Activated CD4-positive, alpha-beta memory T cell treated with anti-CD3 and anti-CD28 coated beads, Interleukin-2, amount 10 ng/mL, durations not matched to agents 7 days and 5 days (primary cell): ENCODE measurements around the gene APBB2. TPM values are rescaled to one million over a fixed set of nuclear protein-coding genes. Genes with fewer than 3 reads are reported as not detected.

Experiments used
- CTCF ChIA-PET: fragments of 350-600 bp; sonication (Branson Sonifier 250); formaldehyde crosslinking; loops from one replicate; lab custom pipeline; 2021; ENCODE audit warnings: antibody characterized with exemption, inconsistent platforms; lab: Charles Lee
- POLR2A ChIA-PET: fragments of 350-600 bp; sonication (Branson Sonifier 250); formaldehyde crosslinking; loops from one replicate; lab custom pipeline; 2021; ENCODE audit warnings: antibody characterized with exemption; lab: Charles Lee
- DNase-seq: peaks from one replicate; pipeline ENCODE4 v3.0.0-alpha.2; 2020
- H3K27ac Mint-ChIP-seq: one replicate; pipeline ENCODE4 v1.8.0; 2021; ENCODE audit warnings: mild to moderate bottlenecking, mixed read lengths
- H3K27me3 Mint-ChIP-seq: one replicate; pipeline ENCODE4 v1.8.0; 2021; ENCODE audit warnings: mixed read lengths
- H3K36me3 Mint-ChIP-seq: one replicate; pipeline ENCODE4 v1.8.0; 2021; ENCODE audit warnings: low read depth, mixed read lengths
- H3K4me1 Mint-ChIP-seq: one replicate; pipeline ENCODE4 v1.8.0; 2021; ENCODE audit warnings: mixed read lengths
- H3K4me3 Mint-ChIP-seq: one replicate; pipeline ENCODE4 v1.8.0; 2021; ENCODE audit warnings: mild to moderate bottlenecking, mixed read lengths
- H3K9me3 Mint-ChIP-seq: one replicate; pipeline ENCODE4 v1.8.0; 2021; ENCODE audit warnings: mixed read lengths
- total RNA-seq, 2 experiments: library from RNA; stranded (reverse); gene quantifications; one replicate each; pipeline ENCODE4 v1.2.3, GENCODE V29; 2021

APBB2 gene
- total RNA-seq, 2 experiments from 2014 or later = 0.75 to 1.3 TPM

DNA sequence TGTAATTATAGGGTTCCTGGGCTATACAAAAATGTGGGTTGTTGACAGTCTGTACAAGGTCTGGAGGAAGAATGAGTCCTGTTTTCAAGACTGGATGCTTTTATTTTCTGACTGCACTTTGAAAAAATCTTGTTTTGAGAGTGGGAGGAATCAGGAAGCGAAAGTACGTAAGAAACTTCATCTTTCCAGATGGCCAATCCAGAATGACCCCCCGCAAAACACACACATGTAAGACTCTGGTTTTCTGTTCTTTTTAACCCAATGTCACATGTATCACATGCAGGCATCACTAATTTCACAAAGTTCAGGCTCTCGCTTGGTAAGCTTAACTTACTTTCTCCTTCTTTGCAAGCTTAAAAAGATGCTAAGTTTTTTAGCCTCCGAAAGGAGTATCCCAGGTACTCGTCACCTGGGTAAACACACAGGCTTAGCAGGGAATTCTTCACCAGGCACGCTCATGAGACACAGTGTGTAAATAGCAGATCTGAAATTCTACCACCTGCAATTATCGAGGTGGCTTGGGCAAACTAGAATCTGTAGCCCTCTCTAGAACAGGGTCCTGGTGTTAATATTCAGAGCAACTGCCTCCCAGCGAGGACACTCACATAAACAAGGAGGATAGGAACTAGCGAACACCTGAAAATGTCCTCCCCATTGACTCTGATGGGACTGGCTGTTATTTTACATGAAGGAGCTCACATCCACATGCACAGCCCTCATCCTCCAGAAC is 373.9 kb downstream of the APBB2 start:
- Mint-ChIP-seq H3K4me1 (peaks cover 5% of the 10 kb centered on the region), H3K4me3 (no peak overlapping the region), H3K27me3 (peaks cover 12% of the 10 kb centered on the region), H3K36me3 (no peaks in the 10 kb centered on the region), H3K27ac (no peak overlapping the region), H3K9me3 (no peaks in the 10 kb centered on the region)
- ChIA-PET POLR2A (interaction anchor here (0.6 kb wide), 1 partner anchor 1208 kb away, joined by 4 read pairs; no protein-coding TSS in a partner anchor), CTCF (interaction anchor here (0.8 to 1.8 kb wide), 25 partner anchors 9 to 600 kb away, joined by 3 to 19 read pairs (median 4); no protein-coding TSS in a partner anchor)
- no peak for DNase-seq

- CTCF ChIA-PET = no interaction called here
- no peak for DNase-seq
Observed at GRCh38 chr4:40838742-40839141, 375.6 kb downstream of the APBB2 start.

DNA sequence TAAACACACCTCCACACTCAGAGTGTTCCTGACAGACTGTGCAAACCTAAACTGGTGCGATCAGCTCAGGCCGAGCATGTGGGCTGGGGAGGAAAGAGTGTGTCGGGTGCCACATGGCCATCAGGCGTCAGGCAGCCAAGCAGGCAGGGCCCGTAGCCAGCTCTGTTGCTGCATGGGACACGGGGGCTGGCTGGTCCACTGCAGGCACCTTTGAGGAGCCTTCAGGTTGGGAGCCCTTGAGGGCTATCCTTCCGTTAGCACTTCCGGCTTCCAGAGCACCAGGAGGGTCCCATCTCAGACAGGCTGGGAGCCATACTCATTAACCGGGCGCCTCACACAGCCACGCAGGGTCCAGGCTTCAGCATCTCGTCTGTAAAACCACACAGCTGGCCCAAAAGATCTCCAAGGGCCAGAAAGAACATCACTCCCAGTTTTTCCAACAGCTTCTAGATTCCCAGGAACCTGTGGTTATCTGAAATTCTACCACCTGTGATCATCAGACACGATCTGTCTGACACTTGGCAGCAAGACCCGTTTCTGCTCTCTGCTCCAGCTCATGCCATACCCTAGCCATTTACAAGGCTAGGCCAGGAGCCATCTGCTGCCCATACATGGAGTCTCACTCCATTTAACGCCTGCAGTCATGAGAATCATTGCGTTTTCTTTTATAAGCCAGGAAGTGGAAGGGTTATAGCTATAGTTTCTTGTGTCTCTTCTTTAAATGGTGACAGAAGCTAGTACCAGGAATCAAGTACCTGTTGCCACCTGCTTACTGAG is 377.1 kb downstream of the APBB2 start:
- H3K27me3 Mint-ChIP-seq = peaks cover 9% of the 10 kb centered on the region
- POLR2A ChIA-PET = no interaction called here
- CTCF ChIA-PET = interaction anchor here (1.0 kb wide), 1 partner anchor 13 kb away, joined by 3 read pairs; no protein-coding TSS in a partner anchor

More at GRCh38 chr4:40838742-40839141, 375.6 kb downstream of the APBB2 start:
- H3K27ac Mint-ChIP-seq = no peak overlapping the region
- H3K9me3 Mint-ChIP-seq = no peaks in the 10 kb centered on the region
- H3K36me3 Mint-ChIP-seq = no peaks in the 10 kb centered on the region
- peaks cover 5% of the 10 kb centered on the region for H3K4me1 Mint-ChIP-seq
- peaks cover 12% of the 10 kb centered on the region for H3K27me3 Mint-ChIP-seq
- POLR2A ChIA-PET = no interaction called here
- H3K4me3 Mint-ChIP-seq = no peak overlapping the region

DNA sequence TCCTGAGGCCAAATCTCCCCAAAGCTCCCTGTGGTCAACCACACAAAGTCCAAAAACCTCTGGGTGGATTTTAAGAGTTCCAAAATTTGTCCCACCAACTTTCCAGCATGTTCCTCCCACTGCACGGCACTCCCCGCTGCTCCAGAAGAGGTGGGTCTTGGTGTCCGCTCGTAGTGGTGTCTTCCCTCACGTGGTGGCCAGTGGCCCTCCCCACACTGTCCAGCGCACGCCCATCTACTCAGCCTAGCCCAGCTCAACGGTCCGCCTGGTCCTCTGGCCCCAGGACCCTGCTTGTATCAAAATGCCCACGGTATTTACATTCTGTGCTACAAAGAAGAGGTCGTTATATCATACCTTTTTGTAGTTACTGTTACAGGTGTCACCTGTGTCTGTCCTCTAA is 381.1 kb downstream of the APBB2 start:
- no peaks in the 10 kb centered on the region for H3K9me3 Mint-ChIP-seq
- CTCF ChIA-PET = no interaction called here
- no peak overlapping the region for H3K27ac Mint-ChIP-seq
- no peak for DNase-seq
- no peak overlapping the region for H3K4me3 Mint-ChIP-seq
- POLR2A ChIA-PET = no interaction called here
- H3K27me3 Mint-ChIP-seq = peaks cover 2% of the 10 kb centered on the region
- H3K36me3 Mint-ChIP-seq = no peaks in the 10 kb centered on the region
- H3K4me1 Mint-ChIP-seq = no peaks in the 10 kb centered on the region

More for the DNA sequence above, 377.1 kb downstream of the APBB2 start:
- Mint-ChIP-seq H3K4me1 (peaks cover 5% of the 10 kb centered on the region), H3K9me3 (no peaks in the 10 kb centered on the region), H3K27ac (no peak overlapping the region), H3K4me3 (no peak overlapping the region), H3K36me3 (no peaks in the 10 kb centered on the region)
- DNase-seq = no peak

DNA sequence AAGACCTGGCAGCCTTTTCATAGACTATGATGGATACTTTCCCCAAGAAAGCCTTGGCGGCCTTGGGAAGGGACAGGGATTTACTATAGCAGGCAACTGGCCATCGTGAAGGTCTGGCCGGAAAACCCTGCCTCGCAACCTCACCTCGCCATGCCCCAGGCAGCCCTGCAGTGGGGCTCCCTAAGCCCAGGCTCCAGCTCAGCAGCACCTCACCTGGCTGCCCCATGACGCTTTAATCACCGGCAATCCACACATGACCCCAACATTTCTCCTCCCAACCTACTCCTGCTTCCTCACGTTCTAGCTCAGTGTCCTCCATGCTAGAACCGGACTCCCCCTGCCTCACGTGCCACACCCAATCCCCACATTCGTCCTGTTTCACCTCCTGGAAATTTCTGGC is 382.2 kb downstream of the APBB2 start:
- H3K4me3 Mint-ChIP-seq = no peak overlapping the region
- ChIA-PET CTCF (interaction anchor here (4.1 kb wide), 1 partner anchor 9 kb away, joined by 19 read pairs; no protein-coding TSS in a partner anchor), POLR2A (no interaction called here)
- peaks cover 2% of the 10 kb centered on the region for H3K27me3 Mint-ChIP-seq
- no peak for DNase-seq
- H3K27ac Mint-ChIP-seq = no peak overlapping the region
- no peaks in the 10 kb centered on the region for H3K9me3 Mint-ChIP-seq
- no peaks in the 10 kb centered on the region for H3K36me3 Mint-ChIP-seq
- no peaks in the 10 kb centered on the region for H3K4me1 Mint-ChIP-seq

DNA sequence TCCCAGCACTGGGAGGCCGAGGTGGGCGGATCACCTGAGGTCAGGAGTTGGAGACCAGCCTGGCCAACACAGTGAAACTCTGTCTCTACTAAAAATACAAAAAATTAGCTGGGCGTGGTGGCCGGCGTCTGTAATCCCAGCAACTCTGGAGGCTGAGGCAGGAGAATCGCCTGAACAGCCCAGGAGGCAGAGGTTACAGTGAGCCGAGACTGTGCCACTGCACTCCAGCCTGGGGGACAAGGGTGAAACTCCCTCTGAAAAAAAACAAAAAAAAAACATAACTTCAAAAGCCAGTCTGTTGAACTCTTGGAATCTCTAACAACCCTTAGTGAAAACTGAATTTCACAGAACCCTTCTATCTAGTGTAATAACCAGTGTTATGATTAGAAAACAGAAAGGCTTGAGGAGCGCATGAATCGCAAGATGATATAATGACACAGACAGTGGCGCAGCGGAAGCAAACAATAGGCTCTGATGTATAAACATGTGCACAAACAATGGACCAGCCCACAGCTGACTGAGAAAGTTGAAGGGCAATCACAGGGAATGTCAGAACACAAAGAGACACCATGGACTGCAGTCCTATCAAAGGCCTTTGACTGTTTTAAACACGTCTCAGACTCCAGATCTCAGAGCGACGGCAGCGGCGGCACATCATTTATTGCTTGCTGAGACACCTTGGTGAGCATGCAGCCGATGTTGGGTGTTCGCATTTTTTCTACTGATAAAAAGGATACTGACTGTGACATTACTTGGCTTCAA is 383.0 kb downstream of the APBB2 start:
- H3K27ac Mint-ChIP-seq = no peak overlapping the region
- POLR2A ChIA-PET = no interaction called here
- H3K4me1 Mint-ChIP-seq = no peaks in the 10 kb centered on the region
- peaks cover 2% of the 10 kb centered on the region for H3K27me3 Mint-ChIP-seq
- DNase-seq = no peak
- no peaks in the 10 kb centered on the region for H3K9me3 Mint-ChIP-seq
- H3K4me3 Mint-ChIP-seq = no peak overlapping the region
- CTCF ChIA-PET = interaction anchor here (1.0 to 4.1 kb wide), 2 partner anchors 9 to 12 kb away, joined by 3 to 19 read pairs; no protein-coding TSS in a partner anchor
- no peaks in the 10 kb centered on the region for H3K36me3 Mint-ChIP-seq

- CTCF ChIA-PET = interaction anchor here (4.1 kb wide), 1 partner anchor 11 kb away, joined by 19 read pairs; no protein-coding TSS in a partner anchor
- peaks cover 2% of the 10 kb centered on the region for H3K27me3 Mint-ChIP-seq
- H3K27ac Mint-ChIP-seq = no peak overlapping the region
- H3K36me3 Mint-ChIP-seq = no peaks in the 10 kb centered on the region
- H3K9me3 Mint-ChIP-seq = no peaks in the 10 kb centered on the region
- no peaks in the 10 kb centered on the region for H3K4me1 Mint-ChIP-seq
- H3K4me3 Mint-ChIP-seq = no peak overlapping the region
- POLR2A ChIA-PET = no interaction called here
- no peak for DNase-seq
Observed at GRCh38 chr4:40829586-40829985, 384.8 kb downstream of the APBB2 start.

DNA sequence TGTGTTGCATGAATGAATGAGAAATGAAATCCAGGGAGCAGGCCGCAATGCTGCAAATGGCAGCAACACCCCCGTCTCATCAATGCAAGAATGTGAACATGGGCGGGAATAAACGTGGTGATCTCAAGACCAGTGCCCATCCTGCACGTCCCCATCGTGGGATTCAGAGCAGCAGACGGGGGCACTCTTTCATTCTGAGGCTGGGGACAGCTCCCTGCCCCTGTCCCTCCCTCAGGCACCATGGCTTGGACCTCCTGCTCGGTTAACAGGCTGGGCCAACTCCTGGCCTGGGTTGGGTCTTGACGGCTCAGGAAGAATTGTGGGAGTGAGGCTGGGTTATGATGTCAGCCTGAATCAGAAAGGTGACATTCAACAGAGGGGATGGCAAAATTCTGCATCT is 385.7 kb downstream of the APBB2 start:
- POLR2A ChIA-PET = no interaction called here
- H3K9me3 Mint-ChIP-seq = no peaks in the 10 kb centered on the region
- H3K4me1 Mint-ChIP-seq = no peaks in the 10 kb centered on the region
- no peak overlapping the region for H3K27ac Mint-ChIP-seq
- peaks cover 2% of the 10 kb centered on the region for H3K27me3 Mint-ChIP-seq
- no peaks in the 10 kb centered on the region for H3K36me3 Mint-ChIP-seq
- H3K4me3 Mint-ChIP-seq = no peak overlapping the region
- no peak for DNase-seq
- CTCF ChIA-PET = no interaction called here

DNA sequence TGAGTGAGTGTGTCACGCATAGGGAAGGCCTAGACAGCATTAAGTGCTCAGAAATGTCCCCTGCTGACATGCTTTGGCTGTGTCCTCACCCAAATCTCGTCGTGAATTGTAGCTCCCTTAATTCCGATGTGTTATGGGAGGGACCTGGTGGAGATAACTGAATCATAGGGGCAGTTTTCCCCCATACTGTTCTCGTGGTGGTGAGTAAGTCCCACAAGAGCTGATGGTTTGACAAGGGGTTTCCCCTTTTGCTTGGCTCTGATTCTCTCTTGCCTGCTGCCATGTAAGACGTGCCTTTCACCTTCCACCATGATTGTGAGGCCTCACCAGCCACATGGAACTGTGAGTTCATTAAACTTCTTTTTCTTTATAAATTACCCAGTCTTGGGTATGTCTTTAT is 386.6 kb downstream of the APBB2 start:
- DNase-seq = no peak
- Mint-ChIP-seq H3K27me3 (peaks cover 5% of the 10 kb centered on the region), H3K27ac (no peak overlapping the region), H3K4me3 (no peak overlapping the region), H3K4me1 (no peaks in the 10 kb centered on the region), H3K36me3 (no peaks in the 10 kb centered on the region), H3K9me3 (no peaks in the 10 kb centered on the region)
- ChIA-PET POLR2A (no interaction called here), CTCF (no interaction called here)

- Mint-ChIP-seq H3K4me3 (no peak overlapping the region), H3K36me3 (no peaks in the 10 kb centered on the region), H3K9me3 (no peaks in the 10 kb centered on the region), H3K4me1 (no peaks in the 10 kb centered on the region), H3K27ac (no peak overlapping the region), H3K27me3 (peaks cover 5% of the 10 kb centered on the region)
- ChIA-PET CTCF (no interaction called here), POLR2A (no interaction called here)
- DNase-seq = no peak
Observed at GRCh38 chr4:40826821-40827220, 387.5 kb downstream of the APBB2 start.

GRCh38 chr4:40825014-40825838 is 389.1 kb downstream of the APBB2 start:
- ChIA-PET CTCF (interaction anchor here (0.6 to 1.1 kb wide), 2 partner anchors 16 to 298 kb away, joined by 5 read pairs; no protein-coding TSS in a partner anchor), POLR2A (no interaction called here)
- Mint-ChIP-seq H3K9me3 (no peaks in the 10 kb centered on the region), H3K27ac (no peak overlapping the region), H3K4me3 (no peak overlapping the region), H3K4me1 (no peaks in the 10 kb centered on the region), H3K36me3 (no peaks in the 10 kb centered on the region), H3K27me3 (peaks cover 4% of the 10 kb centered on the region)
- DNase-seq = no peak
